GM18951 (cell line): ENCODE data around the gene SLC25A20.

Experiments
- POLR2A ChIP-seq: IDR thresholded peaks from 4 replicates; pipeline ENCODE4 v1.6.1; 2011; ENCODE audit warnings: mild to moderate bottlenecking; ENCODE audit not compliant: insufficient read length, insufficient read depth; ENCODE audit errors: extremely low read depth
- in situ Hi-C: fragments of 300-500 bp; cut with MboI; formaldehyde crosslinking; loops from one replicate; pipeline ENCODE4 v1.12.0; 2022; ENCODE audit warnings: low sequenced_read_pairs, mixed read lengths, inconsistent platforms; ENCODE audit not compliant: unreplicated experiment

SLC25A20 gene

GRCh38 chr3:48819234-48820221 lies 79.2 kb downstream of the SLC25A20 start:
- in situ Hi-C loops: no loop called here
- no peak for TF ChIP-seq POLR2A

GRCh38 chr3:48811524-48811923 lies 87.2 kb downstream of the SLC25A20 start:
- in situ Hi-C loops: no loop called here
- no peak for TF ChIP-seq POLR2A
